8988T (cell line): ENCODE data around the gene LCN2.
"Not testable (repeated sequence)": the region's sequence is repeated elsewhere in the genome, so short reads cannot be mapped to it uniquely, and the experiment has no call there.

Experiments
- DNase-seq: peaks from one replicate; pipeline ENCODE4 v3.0.0; 2011

Gene LCN2

GRCh38 chr9:128149001-128149701 lies at the start of gene LCN2:
Gene LCN2, plus strand, starts transcription at chr9:128149453. Its CDS starts 73 bp downstream, at chr9:128149526.
- DNase-seq = no peak

GRCh38 chr9:128099932-128100491 lies 49.2 kb upstream of the LCN2 start:
- no peak for DNase-seq

GRCh38 chr9:128100581-128100980 lies 48.7 kb upstream of the LCN2 start:
- DNase-seq = no peak

GRCh38 chr9:128101231-128101661 lies 48.0 kb upstream of the LCN2 start:
- DNase-seq = no peak

GRCh38 chr9:128101690-128102089 lies 47.6 kb upstream of the LCN2 start:
- DNase-seq = no peak

GRCh38 chr9:128102196-128102595 lies 47.1 kb upstream of the LCN2 start:
- no peak for DNase-seq

GRCh38 chr9:128102861-128103588 lies 46.2 kb upstream of the LCN2 start:
- DNase-seq = no peak

- no peak for DNase-seq
These were observed 45.7 kb upstream of the LCN2 start for GRCh38 chr9:128103589-128103962.

- no peak for DNase-seq
These were observed 45.1 kb upstream of the LCN2 start for GRCh38 chr9:128104171-128104618.

GRCh38 chr9:128105538-128106175 lies 43.6 kb upstream of the LCN2 start:
- DNase-seq = no peak

GRCh38 chr9:128106181-128106939 lies 42.9 kb upstream of the LCN2 start:
- no peak for DNase-seq

GRCh38 chr9:128106940-128107467 lies 42.2 kb upstream of the LCN2 start:
- no peak for DNase-seq

GRCh38 chr9:128107468-128108268 lies 41.6 kb upstream of the LCN2 start:
- no peak for DNase-seq

- no peak for DNase-seq
These were observed 40.8 kb upstream of the LCN2 start for GRCh38 chr9:128108269-128109049.

- DNase-seq = no peak
These were observed 40.1 kb upstream of the LCN2 start for GRCh38 chr9:128109050-128109709.

- DNase-seq = not testable (repeated sequence)
These were observed 37.5 kb upstream of the LCN2 start for GRCh38 chr9:128111726-128112125.

- no peak for DNase-seq
These were observed 35.5 kb upstream of the LCN2 start for GRCh38 chr9:128113526-128114325.

GRCh38 chr9:128114326-128115186 lies 34.7 kb upstream of the LCN2 start:
- no peak for DNase-seq
